Keratinocyte (primary cell): ENCODE data around the gene DBF4B. TPM values are rescaled to one million over a fixed set of nuclear protein-coding genes. Genes with fewer than 3 reads are reported as not detected.

Source experiments
- DNase-seq: peaks from one replicate; pipeline ENCODE4 v3.0.0-alpha.2; 2011; ENCODE audit warnings: low read depth, missing footprints, low spot score
- FAIRE-seq: peaks from 2 replicates; lab custom pipeline; 2011; peaks lifted over from hg19 to GRCh38; lab: Jason Lieb, UNC
- H2AFZ ChIP-seq: 2 replicates; pipeline ENCODE4 v1.6.0; 2012; ENCODE audit warnings: low read length, control low read depth, inconsistent platforms; ENCODE audit not compliant: control insufficient read depth
- H3K27ac ChIP-seq: 2 replicates; pipeline ENCODE4 v1.5.1; 2011; ENCODE audit warnings: low read length; ENCODE audit not compliant: control insufficient read depth, insufficient read depth
- H3K27me3 ChIP-seq: 3 replicates; pipeline ENCODE4 v1.6.0; 2011; ENCODE audit warnings: low read length; ENCODE audit not compliant: control insufficient read depth, insufficient read depth; ENCODE audit errors: extremely low read depth
- H3K36me3 ChIP-seq, 2 experiments: 2 replicates in 1 of 2; 3 replicates in 1 of 2; pipeline ENCODE4 v1.5.1; 2011; ENCODE audit warnings: low read length in 2 of 2, mild to moderate bottlenecking in 1 of 2; ENCODE audit not compliant: control insufficient read depth in 2 of 2, insufficient read depth in 2 of 2; ENCODE audit errors: extremely low read depth in 1 of 2
- H3K4me1 ChIP-seq: 3 replicates; pipeline ENCODE4 v1.5.1; 2011; ENCODE audit warnings: low read length; ENCODE audit not compliant: control insufficient read depth, insufficient read depth; ENCODE audit errors: extremely low read depth
- H3K4me2 ChIP-seq: 3 replicates; pipeline ENCODE4 v1.6.0; 2011; ENCODE audit warnings: low read depth, low read length; ENCODE audit not compliant: control insufficient read depth, insufficient read depth; ENCODE audit errors: extremely low read depth
- H3K4me3 ChIP-seq, 3 experiments: fragments of 200-600 bp in 1 of 3; sonication (generic) in 1 of 3; 2 replicates in 2 of 3; 3 replicates in 1 of 3; pipeline ENCODE4 v1.5.1; 2011 to 2016; ENCODE audit warnings: low read length in 3 of 3, mild to moderate bottlenecking in 3 of 3, control low read depth in 2 of 3, inconsistent platforms in 1 of 3, low read depth in 1 of 3, mixed read lengths in 1 of 3, mixed run types in 1 of 3, moderate library complexity in 1 of 3; ENCODE audit not compliant: control insufficient read depth in 2 of 3, insufficient read depth in 2 of 3; ENCODE audit errors: extremely low read depth in 1 of 3
- H3K79me2 ChIP-seq: 2 replicates; pipeline ENCODE4 v1.6.0; 2012; ENCODE audit warnings: low read length; ENCODE audit not compliant: control insufficient read depth, insufficient read depth
- H3K9ac ChIP-seq: 3 replicates; pipeline ENCODE4 v1.6.0; 2011; ENCODE audit warnings: low read length; ENCODE audit not compliant: control insufficient read depth, insufficient read depth; ENCODE audit errors: extremely low read depth
- H3K9me1 ChIP-seq: 3 replicates; pipeline ENCODE4 v1.6.0; 2011; ENCODE audit warnings: low read length; ENCODE audit not compliant: control insufficient read depth, insufficient read depth; ENCODE audit errors: extremely low read depth
- H3K9me3 ChIP-seq: 2 replicates; pipeline ENCODE4 v1.5.1; 2012; ENCODE audit warnings: low read depth, low read length; ENCODE audit not compliant: control insufficient read depth
- H4K20me1 ChIP-seq: 3 replicates; pipeline ENCODE4 v1.6.0; 2011; ENCODE audit warnings: low read length; ENCODE audit not compliant: control insufficient read depth, insufficient read depth; ENCODE audit errors: extremely low read depth
- CTCF ChIP-seq, 3 experiments: IDR thresholded peaks in 1 of 3; conservative IDR thresholded peaks in 1 of 3; optimal IDR thresholded peaks in 1 of 3; 2 replicates in 2 of 3; 3 replicates in 1 of 3; pipeline versions ENCODE3 to v1.5.1; 2011; ENCODE audit warnings: low read length in 3 of 3, mild to moderate bottlenecking in 3 of 3, moderate library complexity in 2 of 3, control low read depth in 1 of 3, inconsistent platforms in 1 of 3; ENCODE audit not compliant: insufficient read depth in 2 of 3; ENCODE audit errors: extremely low read depth in 1 of 3
- EZH2 ChIP-seq: IDR thresholded peaks from one replicate; pipeline ENCODE4 v1.6.1; 2012; ENCODE audit warnings: inconsistent platforms, mild to moderate bottlenecking, low read length, moderate library complexity
- dilution Hi-C: fragments of 300-500 bp; cut with MboI; formaldehyde crosslinking; loops from one replicate; pipeline ENCODE4 v1.7.0; 2020; ENCODE audit warnings: low sequenced_read_pairs; ENCODE audit not compliant: extremely low pct_ligation_motif_present
- polyA plus RNA-seq, 5 experiments: library from polyadenylated mRNA; depleted of rRNA in 3 of 5; stranded (reverse) in 3 of 5; stranded (forward) in 1 of 5; unstranded in 1 of 5; fragments of >200 nt; gene quantifications; 1 replicate in 1 of 5; 2 replicates in 3 of 5; 3 replicates in 1 of 5; pipeline versions ENCODE4 v1.2.1 to v1.2.3, GENCODE V29; 2011 to 2012; ENCODE audit warnings: missing spikeins in 2 of 5, low read depth in 1 of 5, low replicate concordance in 1 of 5

The DBF4B gene
- polyA plus RNA-seq, 1 donor (not counting 4 experiments of a cell fraction or from before 2014, with no cell fraction given) = 4.0 TPM

- Histone ChIP-seq H2AFZ (peak overlapping the region; percentile 90), H3K4me1 (peaks cover 18% of the 10 kb centered on the region), H3K27me3 (peaks cover 18% of the 10 kb centered on the region), H3K9me1 (no peaks in the 10 kb centered on the region), H4K20me1 (no peaks in the 10 kb centered on the region), H3K27ac (no peak overlapping the region), H3K9me3 (no peaks in the 10 kb centered on the region), H3K4me2 (peak overlapping the region; percentile 97), H3K79me2 (no peaks in the 10 kb centered on the region), H3K36me3 (no peaks in the 10 kb centered on the region), H3K4me3 (peak overlapping the region; percentile 54 to 71 (median 71)), H3K9ac (peak overlapping the region; percentile 33)
- FAIRE-seq (peak; percentile 82), DNase-seq (peak; percentile 96)
- dilution Hi-C loops = no loop called here
- TF ChIP-seq EZH2 = no peak
- no peak for TF ChIP-seq CTCF (optimal IDR thresholded peaks at IDR 0.05 in 1 of 3, IDR thresholded peaks at IDR 0.05 in 1 of 3, conservative IDR thresholded peaks at IDR 0.05 in 1 of 3; ENCODE audit: extremely low read depth in 1 of 3, insufficient read depth in 2 of 3, low read length in 3 of 3)
Observed at GRCh38 chr17:44775136-44775837, 66.8 kb downstream of the DBF4B start.

GRCh38 chr17:44775838-44776621, 67.6 kb downstream of the DBF4B start:
- H2AFZ ChIP-seq = peak overlapping the region; percentile 85
- no peak for FAIRE-seq
- H3K79me2 ChIP-seq = no peaks in the 10 kb centered on the region
- peak overlapping the region; percentile 41 for H3K9ac ChIP-seq
- no peak for DNase-seq
- TF ChIP-seq EZH2 (no peak), CTCF (optimal IDR thresholded peaks at IDR 0.05 in 1 of 3, IDR thresholded peaks at IDR 0.05 in 1 of 3, conservative IDR thresholded peaks at IDR 0.05 in 1 of 3; ENCODE audit: extremely low read depth in 1 of 3, insufficient read depth in 2 of 3, low read length in 3 of 3) (no peak)
- no peaks in the 10 kb centered on the region for H3K9me3 ChIP-seq
- H3K27ac ChIP-seq = no peak overlapping the region
- peak overlapping the region; percentile 54 to 71 (median 67) for H3K4me3 ChIP-seq
- no peaks in the 10 kb centered on the region for H3K9me1 ChIP-seq
- H3K27me3 ChIP-seq = peaks cover 18% of the 10 kb centered on the region
- no peaks in the 10 kb centered on the region for H3K36me3 ChIP-seq
- no peaks in the 10 kb centered on the region for H4K20me1 ChIP-seq
- peak overlapping the region; percentile 89 for H3K4me2 ChIP-seq
- dilution Hi-C loops = no loop called here
- peaks cover 18% of the 10 kb centered on the region for H3K4me1 ChIP-seq
